ENCODE measurements around the gene CSNK1E.

Gene CSNK1E

DNA sequence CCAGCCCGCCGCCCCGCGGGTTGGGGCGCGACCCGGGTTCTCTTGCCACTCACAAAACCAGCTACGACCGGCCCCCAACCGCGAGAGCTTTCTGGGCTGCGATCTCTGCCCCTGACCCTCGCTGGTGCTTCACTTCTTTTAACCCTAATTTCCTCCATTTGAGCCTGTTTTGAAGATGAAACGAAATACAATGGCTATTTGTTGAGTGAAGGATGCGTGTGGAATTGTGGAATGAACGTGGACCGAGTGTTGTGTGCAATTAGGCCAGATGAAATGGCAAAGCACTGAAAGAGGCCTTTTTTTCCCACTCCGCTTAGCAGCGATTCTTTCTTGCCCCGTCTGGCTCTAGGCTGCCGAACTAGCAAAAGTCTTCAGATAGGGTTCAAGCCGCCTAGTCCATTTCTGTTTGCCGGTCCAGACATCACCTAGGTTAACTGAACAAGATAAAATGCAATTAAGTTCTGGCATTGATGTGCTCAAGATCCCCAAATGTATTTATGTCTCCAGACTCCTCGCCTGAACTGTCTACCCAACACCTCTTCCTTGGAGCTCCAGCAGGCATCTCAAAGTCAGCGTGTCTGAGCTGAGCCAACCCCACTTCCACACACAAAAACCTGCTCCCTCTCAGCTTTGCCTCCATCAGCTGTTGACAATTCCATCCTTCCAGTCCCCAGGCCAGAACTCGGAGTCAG lies 44.0 kb downstream of the CSNK1E start:
- no peak for DNase-seq (ENCODE audit: low read depth in 2 of 2)

DNA sequence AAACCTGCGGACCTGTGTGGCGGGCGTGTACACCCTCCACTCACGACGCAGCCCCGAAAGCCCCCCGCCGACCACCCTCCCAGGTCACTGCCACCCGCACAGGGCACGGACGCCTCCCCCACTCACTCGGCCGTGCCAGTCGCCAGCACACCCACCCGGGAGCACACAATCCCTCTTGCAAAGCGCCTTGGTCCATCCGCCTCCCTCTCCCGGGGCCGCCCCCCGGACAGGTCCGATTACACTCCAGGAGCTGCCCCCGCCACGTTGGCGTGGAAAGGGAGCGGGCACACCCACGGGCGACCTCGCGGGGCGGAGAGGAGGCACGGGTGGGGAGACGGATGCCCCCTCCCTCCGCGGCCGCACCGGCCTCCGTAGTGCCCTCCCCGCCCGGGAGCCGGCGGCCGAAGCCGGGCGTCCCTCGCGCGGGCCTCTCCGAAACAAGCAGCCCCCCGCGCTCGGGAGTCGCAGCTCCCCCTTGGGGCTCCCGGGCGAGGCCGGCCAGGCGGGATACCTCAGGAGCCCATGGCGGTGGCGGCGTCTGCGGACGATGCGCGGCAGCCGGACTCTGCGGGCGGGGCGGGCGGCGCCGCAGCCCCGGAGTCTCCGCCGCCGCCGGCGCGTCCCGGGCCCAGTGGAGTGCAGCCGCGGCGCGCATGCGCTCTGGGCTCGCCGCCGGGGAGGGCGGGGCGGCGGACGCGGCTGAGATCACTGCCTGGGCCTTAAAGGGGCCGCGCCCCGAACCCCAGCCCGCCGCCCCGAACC lies 44.7 kb downstream of the CSNK1E start, which contains the start of gene TMEM184B:
TMEM184B (minus strand) TSS at position 638 of the 762 bp plus-strand sequence. CDS start 25,049 bp downstream, outside the sequence.
- DNase-seq (ENCODE audit: low read depth in 2 of 2), result no peak

DNA sequence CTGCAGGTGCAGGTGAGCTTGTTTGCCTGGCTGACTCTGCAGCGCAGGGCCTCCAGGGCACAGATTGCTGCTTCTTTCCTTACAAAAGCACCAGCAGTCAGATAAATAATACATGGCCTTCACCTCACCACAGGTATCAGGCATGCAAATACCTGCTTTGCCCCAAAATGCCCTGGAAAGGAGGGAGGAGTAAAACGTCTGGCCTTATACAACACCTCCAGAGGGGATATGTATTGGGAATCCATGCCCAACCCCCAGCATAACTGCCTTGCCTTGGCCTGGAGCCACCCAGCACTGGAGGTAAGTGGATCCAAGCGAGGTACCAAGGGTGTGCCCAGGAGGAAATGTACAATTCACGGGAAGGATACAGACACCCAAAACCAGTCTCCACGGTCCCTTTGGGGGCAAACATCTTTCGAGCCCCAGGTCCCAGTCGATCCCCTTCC lies 45.3 kb downstream of the CSNK1E start:
- DNase-seq (ENCODE audit: low read depth in 2 of 2), result no peak

DNA sequence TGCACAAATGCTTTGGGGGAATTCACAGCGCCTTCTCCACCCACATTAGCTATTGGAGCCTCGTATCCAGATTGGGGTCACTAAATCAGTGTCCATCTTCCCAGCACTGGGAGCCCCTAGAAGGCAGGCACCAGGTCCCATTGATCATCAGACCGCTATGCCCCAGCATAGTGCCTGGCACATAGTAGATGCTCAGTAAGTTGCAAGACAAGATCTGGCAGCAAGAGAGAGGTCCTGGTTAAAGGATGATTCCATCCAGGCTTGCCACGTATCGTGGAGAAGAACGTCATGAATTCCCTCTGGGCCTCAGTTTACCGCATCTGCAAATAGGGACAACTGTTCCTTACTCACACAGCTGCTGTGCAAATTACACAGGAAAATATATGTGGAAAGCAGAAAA lies 46.1 kb downstream of the CSNK1E start:
- DNase-seq (ENCODE audit: low read depth in 2 of 2), result no peak

DNA sequence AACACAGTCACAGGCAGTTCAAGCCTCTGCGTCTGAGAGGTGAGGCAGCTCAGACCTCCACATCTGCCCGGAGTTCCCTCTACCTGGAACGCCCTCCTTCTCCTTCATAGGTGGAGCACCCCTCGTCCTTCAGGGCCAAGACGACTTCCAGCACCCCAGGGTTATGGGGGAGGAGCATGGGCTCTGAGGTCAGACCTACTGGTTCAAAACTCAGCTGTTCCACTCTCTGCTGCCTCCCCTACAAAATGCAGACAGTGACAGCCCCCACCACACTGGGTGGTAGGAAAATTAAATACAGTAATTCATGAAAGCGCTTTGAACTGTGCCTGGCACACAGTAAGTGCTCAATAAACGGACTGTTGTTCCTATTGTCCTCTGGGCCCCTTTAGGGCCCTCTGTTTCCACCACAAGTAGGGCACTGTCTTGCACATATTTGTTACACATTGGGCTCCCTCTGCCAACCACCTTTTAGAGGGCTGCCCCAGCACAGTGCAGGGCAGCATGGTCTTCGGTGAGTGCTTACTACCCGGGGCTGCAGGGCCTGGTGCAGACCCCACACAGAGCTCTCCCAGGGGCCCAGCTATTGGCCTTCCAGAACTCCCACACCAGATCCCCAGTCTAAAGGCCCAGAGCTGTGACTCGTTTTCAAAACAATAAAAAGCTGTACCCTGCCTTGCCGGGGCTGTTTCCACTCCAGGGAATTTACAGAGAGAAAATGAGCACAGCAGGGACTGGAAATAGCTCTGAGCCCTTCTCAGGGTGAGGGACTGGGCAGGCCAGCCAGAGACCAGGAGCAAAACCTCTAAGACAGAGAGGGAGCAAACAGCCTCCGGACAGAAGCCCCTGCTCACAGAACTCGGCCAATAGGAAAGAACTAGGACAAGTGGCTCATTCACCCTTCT lies 46.9 kb downstream of the CSNK1E start:
- DNase-seq (ENCODE audit: low read depth in 2 of 2), result no peak

DNA sequence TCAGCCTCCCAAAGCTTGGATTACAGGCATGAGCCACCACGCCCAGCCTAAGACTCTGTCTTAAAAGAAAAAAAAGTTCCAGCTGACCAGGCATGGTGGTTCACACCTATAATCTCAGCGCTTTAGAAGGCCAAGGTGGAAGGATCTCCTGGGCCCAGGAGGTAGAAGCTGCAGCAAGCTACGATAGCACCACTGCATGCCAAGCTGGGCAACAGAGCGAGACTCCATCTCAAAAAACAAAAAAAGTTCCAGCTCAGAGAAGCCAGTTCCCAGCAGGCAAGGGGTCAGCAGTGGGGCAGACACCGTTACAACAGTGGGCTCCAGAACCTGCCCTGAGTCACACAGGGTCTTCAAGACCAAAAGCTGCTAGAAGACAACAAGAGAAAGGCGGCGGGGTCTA lies 47.8 kb downstream of the CSNK1E start:
- DNase-seq (ENCODE audit: low read depth in 2 of 2), result no peak

DNA sequence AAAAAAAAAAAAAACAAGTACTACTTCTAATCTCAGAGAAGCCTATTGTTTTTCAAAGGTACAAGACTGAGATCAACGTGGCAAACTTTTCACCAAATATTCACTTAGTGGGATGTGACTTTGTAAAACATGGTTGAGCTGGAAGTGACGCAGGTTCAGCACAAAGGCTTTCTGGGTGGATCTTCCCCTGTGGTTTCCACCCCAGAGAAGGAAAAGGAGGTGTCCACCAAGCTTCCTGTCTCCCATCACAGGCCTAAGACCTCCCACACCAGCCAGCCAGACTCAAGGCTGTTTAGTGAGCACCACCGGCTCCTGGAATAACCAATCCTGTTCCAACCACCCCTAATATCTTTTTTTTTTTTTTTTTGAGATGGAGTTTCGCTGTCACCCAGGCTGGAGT lies 50.1 kb downstream of the CSNK1E start:
- no peak for DNase-seq (ENCODE audit: low read depth in 2 of 2)

DNA sequence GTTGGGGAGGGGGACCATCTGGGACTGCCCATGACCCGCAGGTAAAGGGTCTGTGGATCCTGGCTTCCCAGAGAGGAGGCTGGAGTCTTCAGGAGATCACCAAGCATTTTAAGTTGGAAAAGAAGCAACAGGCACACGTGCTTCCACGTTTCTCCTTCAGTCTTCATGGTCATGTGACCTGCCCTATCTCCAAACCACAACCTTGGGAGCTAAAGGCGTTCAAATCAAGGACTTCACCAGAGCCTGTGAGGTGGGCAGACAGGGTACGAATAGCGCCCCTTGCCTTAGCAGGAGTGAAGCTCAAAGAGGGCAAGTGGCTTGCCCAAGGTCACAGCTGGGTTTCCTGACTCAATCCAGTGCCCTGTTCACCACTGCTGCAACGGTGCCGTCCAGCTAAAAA lies 51.1 kb downstream of the CSNK1E start:
- no peak for DNase-seq (ENCODE audit: low read depth in 2 of 2)

DNA sequence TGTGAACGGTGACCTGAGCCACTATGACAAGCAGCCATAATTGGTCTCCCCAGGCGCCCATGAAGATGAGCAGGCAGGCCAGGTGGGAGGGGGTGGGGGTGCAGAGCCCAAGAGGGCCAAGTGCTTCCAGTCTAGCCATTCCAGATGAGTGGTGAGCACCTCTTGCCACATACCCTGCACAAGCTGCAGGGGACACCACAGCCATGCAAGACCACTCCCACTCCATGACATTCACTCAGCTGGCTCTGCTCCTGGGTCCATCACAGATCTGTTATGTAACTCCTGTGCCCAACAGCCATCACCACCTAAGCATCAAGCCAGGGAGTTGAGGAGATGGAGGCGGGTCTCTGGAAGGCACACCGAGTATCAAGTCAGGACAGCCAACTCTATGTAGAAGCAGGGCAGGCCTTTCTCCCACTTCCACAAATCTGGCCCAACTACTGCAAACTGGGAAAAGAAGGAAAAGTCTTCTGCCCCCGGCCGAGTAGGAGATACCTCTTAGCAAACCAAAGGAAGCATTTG lies 52.9 kb downstream of the CSNK1E start:
- no peak for DNase-seq (ENCODE audit: low read depth in 2 of 2)

DNA sequence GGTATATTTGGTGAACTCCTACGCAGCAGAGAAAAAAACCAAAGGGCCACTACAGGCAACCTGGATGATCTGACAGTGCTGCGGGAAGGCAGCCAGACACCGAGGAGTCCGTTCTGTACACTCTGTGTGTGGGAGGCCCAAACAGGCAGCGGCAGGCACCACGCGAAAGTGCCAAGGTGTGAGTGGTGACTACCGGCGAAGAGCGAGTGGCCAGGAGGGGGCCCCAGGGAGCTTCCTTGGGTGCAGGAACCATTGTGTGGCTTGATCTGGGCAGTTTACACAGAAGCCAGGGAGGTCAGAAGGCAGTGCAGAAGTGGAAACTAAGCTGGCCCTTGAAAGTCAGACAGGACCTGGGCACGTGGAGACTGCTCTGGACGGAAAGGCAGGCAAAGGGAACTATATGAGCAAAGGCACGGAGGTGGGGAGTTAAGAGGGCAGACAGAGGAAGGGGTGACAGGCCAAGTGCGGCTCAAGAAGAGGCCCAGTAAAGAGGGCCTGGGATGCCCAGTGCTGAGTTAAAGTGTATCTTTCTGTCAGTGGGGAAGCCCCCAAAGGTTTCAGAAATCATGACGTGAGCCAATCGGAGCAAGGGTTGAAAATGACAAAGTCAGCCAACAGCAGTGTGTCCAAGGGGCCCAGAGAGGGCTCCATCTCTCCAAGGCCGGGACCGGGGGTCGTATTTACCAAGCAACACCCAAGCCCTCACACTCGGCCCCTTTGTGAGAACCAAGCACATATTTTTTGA lies 55.0 kb downstream of the CSNK1E start:
- DNase-seq (ENCODE audit: low read depth in 2 of 2), result no peak

DNA sequence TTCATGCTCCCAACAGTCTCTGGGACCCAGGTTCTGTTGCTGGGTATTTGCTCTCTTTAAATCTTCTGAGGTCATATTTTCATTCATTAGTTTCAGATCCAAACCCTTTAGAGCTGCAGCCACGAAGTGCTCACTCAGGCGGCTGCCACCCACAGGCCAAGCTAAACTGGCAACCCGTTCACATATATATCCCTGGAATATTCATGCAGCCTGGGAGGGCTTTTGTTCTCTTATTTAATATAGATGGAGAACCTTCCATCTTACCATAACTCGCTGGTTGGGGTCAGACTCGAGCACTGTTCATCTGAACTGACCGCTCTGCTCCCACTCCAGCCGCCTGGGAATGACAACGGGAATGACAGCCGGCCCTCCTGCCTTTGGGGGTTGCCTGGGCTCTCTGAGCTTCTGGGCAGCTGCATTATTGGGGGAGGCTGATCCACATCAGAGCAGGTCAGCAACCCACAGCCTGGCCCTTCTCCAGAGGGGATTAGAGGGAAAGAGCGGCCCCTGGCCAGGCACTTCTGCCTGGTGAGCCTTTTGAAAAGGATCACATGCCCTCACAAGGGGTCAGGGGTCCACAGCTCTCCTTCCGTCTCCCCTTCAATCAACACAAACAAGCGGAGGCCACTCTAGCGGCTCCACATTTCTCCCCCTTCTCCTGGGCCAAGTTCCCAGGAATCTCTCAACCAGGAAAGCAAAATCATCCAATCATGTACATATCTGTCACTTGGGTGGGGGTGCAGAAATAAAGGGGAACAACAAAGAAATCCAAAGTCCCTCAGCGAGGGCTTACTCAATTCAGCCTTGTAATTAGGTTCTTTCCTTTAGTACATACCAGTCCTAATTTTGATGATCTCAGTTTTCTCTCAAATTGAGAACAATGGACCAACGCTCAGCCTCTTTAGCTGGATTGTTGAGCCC lies 56.2 kb downstream of the CSNK1E start:
- DNase-seq (ENCODE audit: low read depth in 2 of 2), result no peak

DNA sequence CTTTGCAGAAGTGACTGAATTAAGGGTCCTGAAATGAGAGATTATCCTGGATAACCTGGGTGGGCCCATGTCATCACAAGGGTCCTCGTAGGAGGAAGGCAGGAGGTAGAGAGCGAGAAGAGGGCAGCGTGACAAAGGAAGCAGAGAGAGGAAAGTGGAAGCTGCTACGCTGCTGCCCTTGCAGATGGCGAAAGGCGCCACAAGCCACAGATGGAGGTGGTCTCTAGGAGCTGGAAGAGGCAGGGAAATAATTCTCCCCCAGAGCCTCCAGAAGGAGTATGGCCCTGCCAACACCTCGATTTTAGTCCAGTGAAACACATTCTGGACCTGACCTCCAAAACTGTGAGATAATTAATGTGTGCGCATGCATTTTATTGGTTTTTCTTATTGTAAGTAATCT lies 57.9 kb downstream of the CSNK1E start:
- no peak for DNase-seq (ENCODE audit: low read depth in 2 of 2)

DNA sequence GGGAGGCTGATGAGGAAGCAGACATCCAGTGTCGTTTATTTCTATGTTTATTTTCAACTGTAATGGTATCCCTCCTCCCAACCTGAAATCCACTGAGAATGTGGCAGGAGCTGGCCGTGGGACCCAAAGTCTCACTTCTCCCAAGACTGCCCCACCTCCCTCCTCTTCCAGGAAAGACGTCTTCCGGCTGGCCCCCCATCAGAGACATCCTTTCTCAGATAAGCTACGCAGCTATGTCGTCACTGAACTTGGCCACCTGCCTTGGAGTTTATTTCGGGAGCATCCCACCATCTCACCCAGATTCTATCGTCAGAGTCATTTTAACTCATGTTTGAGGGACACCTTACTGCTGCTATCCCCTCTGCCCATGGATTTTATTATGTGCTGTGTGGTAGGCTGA lies 58.3 kb downstream of the CSNK1E start:
- DNase-seq (ENCODE audit: low read depth in 2 of 2), result no peak

DNA sequence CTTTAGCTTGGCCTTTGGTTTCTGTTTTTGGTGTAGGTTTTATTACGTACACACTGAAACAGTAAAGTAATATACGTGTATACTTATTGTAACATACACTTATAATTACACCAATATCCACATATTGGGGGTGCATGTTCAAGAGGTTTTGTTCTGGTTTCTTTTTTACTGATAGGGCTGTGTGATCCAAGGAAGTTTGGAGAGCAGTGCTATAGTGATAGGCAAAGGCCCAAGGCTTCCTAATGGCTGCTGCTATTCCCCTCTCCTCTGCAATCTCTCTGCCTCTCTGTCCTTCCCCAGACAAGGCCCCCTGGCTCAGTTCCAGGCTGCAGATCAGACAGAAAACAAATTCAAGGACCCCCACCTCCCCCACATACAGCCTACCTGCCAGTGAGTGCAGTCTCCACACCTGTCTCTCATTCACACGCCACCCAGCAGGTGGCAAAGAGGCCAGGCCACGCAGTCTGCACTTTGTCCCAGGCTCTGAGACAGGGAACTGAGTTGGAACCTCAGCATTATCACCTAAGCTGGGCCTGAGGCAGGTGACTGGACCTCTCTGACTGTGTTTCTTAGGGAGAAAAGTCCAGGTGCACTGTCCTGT lies 59.5 kb downstream of the CSNK1E start:
- no peak for DNase-seq (ENCODE audit: low read depth in 2 of 2)

DNA sequence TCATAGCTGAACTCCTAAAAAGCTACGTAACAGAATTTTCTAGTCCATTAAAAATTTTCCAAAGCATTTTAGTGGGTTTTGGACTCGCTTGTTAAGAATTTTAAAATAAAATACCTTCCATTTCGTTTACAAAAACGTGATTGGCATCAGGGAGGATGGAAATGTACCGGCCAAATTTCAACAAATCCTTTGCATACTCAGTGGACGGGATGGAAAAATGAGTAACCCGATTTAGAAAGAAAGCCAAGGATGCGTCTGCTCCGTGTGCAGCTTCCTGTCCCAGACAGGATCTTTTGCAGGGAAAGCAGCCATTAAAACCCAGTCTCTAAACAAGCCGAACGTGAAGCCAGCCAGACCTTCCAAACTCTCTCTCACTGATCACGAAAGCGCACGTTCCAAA lies 60.1 kb downstream of the CSNK1E start:
- no peak for DNase-seq (ENCODE audit: low read depth in 2 of 2)

DNA sequence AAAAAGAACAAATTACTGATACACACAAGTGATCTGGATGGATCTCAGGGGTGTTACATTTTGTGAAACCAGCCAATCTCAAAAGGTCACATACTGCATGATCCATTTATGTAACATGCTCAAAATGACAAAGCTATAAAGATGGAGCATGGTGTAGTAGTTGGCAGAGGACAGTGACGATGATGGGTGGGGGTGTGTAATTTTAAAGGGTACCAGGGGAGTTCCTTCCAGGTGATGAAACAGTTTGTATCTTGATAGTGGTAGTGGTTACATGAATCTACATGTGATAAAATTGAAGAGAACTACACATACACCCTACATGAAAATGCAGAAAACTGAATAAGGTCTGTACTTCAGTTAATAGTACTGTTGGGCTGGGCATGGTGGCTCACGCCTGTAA lies 61.5 kb downstream of the CSNK1E start:
- no peak for DNase-seq (ENCODE audit: low read depth in 2 of 2)

DNA sequence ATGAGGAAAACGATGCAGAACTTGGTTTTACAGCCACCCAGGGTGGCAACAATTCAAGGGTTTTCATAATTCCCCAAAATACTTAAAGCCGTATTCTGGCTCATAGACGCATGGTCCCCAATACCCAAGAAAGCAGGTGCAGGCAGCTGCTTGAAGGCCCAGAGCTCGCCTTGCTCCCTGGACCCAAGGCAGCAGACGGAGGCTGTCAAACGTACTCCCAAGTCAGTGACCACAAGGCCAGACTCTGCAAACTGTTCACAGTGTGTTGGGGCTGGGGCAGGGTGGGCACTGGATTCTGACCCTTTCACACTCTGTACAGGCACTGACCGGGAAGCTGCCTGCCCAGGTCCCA lies 65.9 kb downstream of the CSNK1E start:
- DNase-seq (ENCODE audit: low read depth in 2 of 2), result no peak

DNA sequence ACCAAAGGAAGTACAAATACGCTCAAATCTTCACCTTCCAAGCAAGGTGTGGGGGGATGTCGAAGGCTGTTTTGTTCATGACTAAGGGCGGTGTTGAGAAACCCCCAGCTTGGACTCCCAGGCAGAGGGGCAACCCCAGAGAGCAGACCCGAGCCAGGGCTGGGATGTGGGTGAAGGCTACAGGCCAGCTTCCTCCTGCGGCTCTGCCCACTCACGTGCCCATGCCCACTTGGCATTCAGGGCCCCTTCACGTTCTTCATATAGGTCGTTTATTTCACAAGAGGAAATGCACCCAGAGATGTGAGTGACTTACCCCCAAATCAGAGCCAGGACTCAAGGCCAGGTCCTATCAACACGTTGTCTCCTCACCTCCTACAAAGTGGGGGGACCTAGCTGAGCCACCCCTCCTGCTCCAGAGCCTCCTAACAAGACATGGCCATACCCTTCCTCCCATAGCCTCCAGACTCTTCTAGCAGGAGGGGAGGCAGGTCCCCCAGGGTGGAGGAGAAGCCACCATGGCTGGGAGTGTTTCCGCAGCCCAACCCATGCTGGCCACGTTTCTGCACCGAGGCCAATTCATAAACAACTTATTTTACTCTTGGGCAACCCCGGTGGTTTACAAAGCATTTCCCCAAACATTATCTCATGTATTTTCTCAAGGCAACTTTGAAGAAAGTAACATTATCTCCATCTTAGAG lies 66.4 kb downstream of the CSNK1E start:
- DNase-seq (ENCODE audit: low read depth in 2 of 2), result no peak
